ENCODE measurements around the gene RS1. TPM values are rescaled to one million over a fixed set of nuclear protein-coding genes. Genes with fewer than 3 reads are reported as not detected.

The RS1 gene
- polyA plus RNA-seq, 2 of the 4 experiments (the other 2 are of a cell fraction): not detected

- Histone ChIP-seq H3K4me1 (peaks cover 13% of the 10 kb centered on the region; the same call in 2 of the 3 replicates), H3K4me3 (no peak overlapping the region), H3K27ac (no peak overlapping the region), H3K4me2 (no peak overlapping the region), H3K9me3 (no peaks in the 10 kb centered on the region)
- no peak for ATAC-seq
- no peak for DNase-seq (ENCODE audit: low read depth in 1 of 2, low spot score in 1 of 2)
- no peak for FAIRE-seq
- ChIA-PET POLR2A (no interaction called here), CTCF (interaction anchor here (4.3 kb wide), 1 partner anchor 11 kb away, joined by 23 read pairs; no protein-coding TSS in a partner anchor)
- no peak for TF ChIP-seq PHF8 (IDR thresholded peaks at IDR 0.05; ENCODE audit: borderline replicate concordance, low read depth)
- no peak for TF ChIP-seq MYC (IDR thresholded peaks at IDR 0.05; ENCODE audit: borderline replicate concordance, low read length)
- TF ChIP-seq RNF2 (IDR thresholded peaks at IDR 0.05; ENCODE audit: borderline replicate concordance, low read depth): no peak
- TF ChIP-seq EHF (CRISPR knock-in tag; IDR thresholded peaks at IDR 0.05): no peak
- no peak for TF ChIP-seq SMC3 (IDR thresholded peaks at IDR 0.05)
- TF ChIP-seq CEBPB (IDR thresholded peaks at IDR 0.05): no peak
- no peak for TF ChIP-seq BHLHE40 (IDR thresholded peaks at IDR 0.05; ENCODE audit: low read depth, low read length)
- TF ChIP-seq HOXB13 (CRISPR knock-in tag; IDR thresholded peaks at IDR 0.05; ENCODE audit: low read depth): no peak
- WGBS (ENCODE audit: missing lambda C conversion rate): 93% methylated on average over 7 of the region's 7 CpGs
These were observed 16.1 kb upstream of the RS1 start for GRCh38 chrX:18687856-18688495.

DNA sequence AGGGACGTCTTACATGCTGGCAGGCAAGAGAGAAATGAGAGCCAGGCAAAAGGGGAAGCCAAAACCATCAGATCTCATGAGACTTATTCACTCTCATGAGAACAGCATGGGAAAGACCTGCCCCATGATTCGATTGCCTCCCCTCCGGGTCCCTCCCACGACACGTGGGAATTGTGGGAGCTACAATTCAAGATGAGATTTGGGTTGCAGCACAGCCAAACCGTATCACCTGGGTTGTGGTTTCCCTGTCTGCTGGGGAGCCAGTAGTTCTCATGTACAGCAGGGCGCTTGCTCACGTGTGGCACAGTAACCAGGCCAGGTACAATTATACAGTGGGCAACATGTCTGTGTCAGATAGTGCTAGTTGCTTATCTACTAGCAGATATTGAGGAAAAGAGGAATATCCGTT is 11.1 kb upstream of the RS1 start:
- CTCF ChIA-PET: interaction anchor here (1.0 kb wide), 1 partner anchor 273 kb away, joined by 3 read pairs; no protein-coding TSS in a partner anchor
- DNase-seq (ENCODE audit: low read depth in 1 of 2, low spot score in 1 of 2): no peak
- Histone ChIP-seq H3K27ac (no peak overlapping the region), H3K4me1 (peaks cover 13% of the 10 kb centered on the region; the same call in 2 of the 3 replicates), H3K4me3 (no peak overlapping the region), H3K4me2 (no peak overlapping the region), H3K9me3 (no peaks in the 10 kb centered on the region)
- FAIRE-seq: no peak
- ATAC-seq: no peak
- POLR2A ChIA-PET: no interaction called here
- no peak for TF ChIP-seq NR3C1 (IDR thresholded peaks at IDR 0.05)
- WGBS (ENCODE audit: missing lambda C conversion rate): 84% methylated on average over 9 of the region's 9 CpGs

DNA sequence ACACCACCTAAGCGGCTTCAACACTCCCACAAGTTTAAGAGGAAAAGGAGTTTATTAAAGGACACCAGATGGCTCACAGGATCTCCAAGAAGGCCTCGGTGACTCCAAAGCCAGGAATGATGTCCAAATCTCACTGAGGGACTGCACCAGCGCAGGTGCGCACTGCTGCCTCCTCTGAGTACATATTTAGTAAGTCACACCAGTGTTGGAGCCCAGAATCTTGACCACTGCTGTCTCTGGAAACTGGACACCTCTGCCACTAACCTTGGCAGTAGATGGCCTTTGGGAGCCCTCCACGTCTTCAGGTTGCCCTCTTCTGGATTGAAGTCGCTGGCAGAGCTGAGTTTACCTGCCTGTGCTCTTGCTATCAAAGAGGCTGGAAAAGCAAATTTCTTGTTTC is 10.1 kb upstream of the RS1 start:
- H3K9me3 ChIP-seq: no peaks in the 10 kb centered on the region
- H3K27ac ChIP-seq: no peak overlapping the region
- WGBS (ENCODE audit: missing lambda C conversion rate): 93% methylated on average over 6 of the region's 6 CpGs
- no peak overlapping the region for H3K4me2 ChIP-seq
- H3K4me1 ChIP-seq: peaks cover 13% of the 10 kb centered on the region; the same call in 2 of the 3 replicates
- TF ChIP-seq KDM1A (IDR thresholded peaks at IDR 0.05; ENCODE audit: low read depth): no peak
- TF ChIP-seq NPAS2 (CRISPR knock-in tag; IDR thresholded peaks at IDR 0.05; ENCODE audit: borderline replicate concordance): no peak
- TF ChIP-seq MAFK (IDR thresholded peaks at IDR 0.05; ENCODE audit: partially characterized antibody): no peak
- TF ChIP-seq NFE2L2 (conservative IDR thresholded peaks at IDR 0.05; ENCODE audit: low read length): no peak
- no peak for TF ChIP-seq ATOH8 (CRISPR knock-in tag; IDR thresholded peaks at IDR 0.05; ENCODE audit: low read depth)
- TF ChIP-seq CBX8 (IDR thresholded peaks at IDR 0.05): no peak
- no peak for TF ChIP-seq HOXB5 (CRISPR knock-in tag; IDR thresholded peaks at IDR 0.05)
- no peak for TF ChIP-seq RCOR1 (IDR thresholded peaks at IDR 0.05; ENCODE audit: low read depth, low read length)
- TF ChIP-seq CTCF (IDR thresholded peaks at IDR 0.05): no peak
- TF ChIP-seq ZNF302 (CRISPR knock-in tag; IDR thresholded peaks at IDR 0.05): no peak
- TF ChIP-seq RFX5 (IDR thresholded peaks at IDR 0.05): no peak
- no peak for TF ChIP-seq FOSL2 (IDR thresholded peaks at IDR 0.05)
- no peak for TF ChIP-seq FOSL2 (CRISPR knock-in tag; IDR thresholded peaks at IDR 0.05)
- TF ChIP-seq, protein P1, sequence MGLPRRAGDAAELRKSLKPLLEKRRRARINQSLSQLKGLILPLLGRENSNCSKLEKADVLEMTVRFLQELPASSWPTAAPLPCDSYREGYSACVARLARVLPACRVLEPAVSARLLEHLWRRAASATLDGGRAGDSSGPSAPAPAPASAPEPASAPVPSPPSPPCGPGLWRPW (IDR thresholded peaks at IDR 0.05): no peak
- no peak for TF ChIP-seq BHLHE40 (IDR thresholded peaks at IDR 0.05; ENCODE audit: low read depth, low read length)
- TF ChIP-seq SMC3 (IDR thresholded peaks at IDR 0.05): no peak
- DNase-seq (ENCODE audit: low read depth in 1 of 2, low spot score in 1 of 2) (no peak), ATAC-seq (no peak), FAIRE-seq (no peak)
- ChIA-PET CTCF (interaction anchor here (1.0 kb wide), 1 partner anchor 272 kb away, joined by 3 read pairs; no protein-coding TSS in a partner anchor), POLR2A (no interaction called here)
- no peak overlapping the region for H3K4me3 ChIP-seq
